Activated naive CD8-positive, alpha-beta T cell treated with anti-CD3 and anti-CD28 coated beads for 36 hours (primary cell): ENCODE measurements around the gene PKIB. TPM values are rescaled to one million over a fixed set of nuclear protein-coding genes. Genes with fewer than 3 reads are reported as not detected.

Experiments used
- DNase-seq: peaks from one replicate; pipeline ENCODE4 v3.0.0; 2021
- H3K27ac Mint-ChIP-seq: one replicate; pipeline ENCODE4 v1.8.0; 2022; ENCODE audit warnings: mild to moderate bottlenecking, moderate library complexity, mixed read lengths
- H3K27me3 Mint-ChIP-seq: one replicate; pipeline ENCODE4 v1.8.0; 2022; ENCODE audit warnings: mild to moderate bottlenecking, mixed read lengths
- H3K36me3 Mint-ChIP-seq: one replicate; pipeline ENCODE4 v1.8.0; 2021; ENCODE audit warnings: mild to moderate bottlenecking, mixed read lengths
- H3K4me1 Mint-ChIP-seq: one replicate; pipeline ENCODE4 v1.8.0; 2021; ENCODE audit warnings: mixed read lengths
- H3K4me3 Mint-ChIP-seq: one replicate; pipeline ENCODE4 v1.8.0; 2022; ENCODE audit warnings: mild to moderate bottlenecking, moderate library complexity, mixed read lengths
- H3K9me3 Mint-ChIP-seq: one replicate; pipeline ENCODE4 v1.8.0; 2022; ENCODE audit warnings: mixed read lengths
- total RNA-seq, 2 experiments: library from RNA; stranded (reverse); gene quantifications; one replicate each; pipeline ENCODE4 v1.2.3, GENCODE V29; 2021

PKIB gene
- total RNA-seq, 2 experiments from 2014 or later, result 0.52 to 0.62 TPM

GRCh38 chr6:122696853-122697252 lies 86.6 kb downstream of the PKIB start:
- Mint-ChIP-seq H3K4me1 (peaks cover 2% of the 10 kb centered on the region), H3K36me3 (no peaks in the 10 kb centered on the region), H3K27ac (no peak overlapping the region), H3K27me3 (peaks cover 10% of the 10 kb centered on the region), H3K4me3 (no peak overlapping the region), H3K9me3 (no peaks in the 10 kb centered on the region)
- DNase-seq, result no peak

- H3K36me3 Mint-ChIP-seq, result no peaks in the 10 kb centered on the region
These were observed 87.3 kb downstream of the PKIB start for GRCh38 chr6:122697458-122697857.

GRCh38 chr6:122701666-122702065 lies 91.5 kb downstream of the PKIB start:
- H3K36me3 Mint-ChIP-seq, result no peaks in the 10 kb centered on the region
- H3K9me3 Mint-ChIP-seq, result no peaks in the 10 kb centered on the region

More at GRCh38 chr6:122697458-122697857, 87.3 kb downstream of the PKIB start:
- H3K4me1 Mint-ChIP-seq, result peaks cover 2% of the 10 kb centered on the region
- H3K9me3 Mint-ChIP-seq, result no peaks in the 10 kb centered on the region
- peaks cover 5% of the 10 kb centered on the region for H3K27me3 Mint-ChIP-seq
- DNase-seq, result no peak
- H3K4me3 Mint-ChIP-seq, result no peak overlapping the region
- no peak overlapping the region for H3K27ac Mint-ChIP-seq

GRCh38 chr6:122702841-122703240 lies 92.6 kb downstream of the PKIB start:
- peaks cover 5% of the 10 kb centered on the region for H3K27me3 Mint-ChIP-seq
- H3K4me3 Mint-ChIP-seq, result no peak overlapping the region
- H3K9me3 Mint-ChIP-seq, result no peaks in the 10 kb centered on the region
- H3K36me3 Mint-ChIP-seq, result no peaks in the 10 kb centered on the region
- no peaks in the 10 kb centered on the region for H3K4me1 Mint-ChIP-seq
- DNase-seq, result no peak
- H3K27ac Mint-ChIP-seq, result no peak overlapping the region

More at GRCh38 chr6:122701666-122702065, 91.5 kb downstream of the PKIB start:
- peaks cover 5% of the 10 kb centered on the region for H3K27me3 Mint-ChIP-seq
- H3K4me1 Mint-ChIP-seq, result no peaks in the 10 kb centered on the region
- H3K4me3 Mint-ChIP-seq, result no peak overlapping the region
- no peak for DNase-seq
- no peak overlapping the region for H3K27ac Mint-ChIP-seq

GRCh38 chr6:122704066-122704465 lies 93.9 kb downstream of the PKIB start:
- Mint-ChIP-seq H3K27me3 (peaks cover 11% of the 10 kb centered on the region), H3K9me3 (no peaks in the 10 kb centered on the region), H3K4me3 (no peak overlapping the region), H3K4me1 (no peaks in the 10 kb centered on the region), H3K27ac (no peak overlapping the region), H3K36me3 (no peaks in the 10 kb centered on the region)
- DNase-seq, result no peak

GRCh38 chr6:122709922-122710512 lies 99.8 kb downstream of the PKIB start:
- Mint-ChIP-seq H3K27me3 (peaks cover 11% of the 10 kb centered on the region), H3K4me3 (no peak overlapping the region), H3K36me3 (no peaks in the 10 kb centered on the region), H3K27ac (no peak overlapping the region), H3K9me3 (no peaks in the 10 kb centered on the region), H3K4me1 (peaks cover 1% of the 10 kb centered on the region)
- no peak for DNase-seq

GRCh38 chr6:122710908-122711635 lies 100.9 kb downstream of the PKIB start:
- H3K27ac Mint-ChIP-seq, result no peak overlapping the region
- H3K36me3 Mint-ChIP-seq, result no peaks in the 10 kb centered on the region
- no peak for DNase-seq
- H3K27me3 Mint-ChIP-seq, result peaks cover 11% of the 10 kb centered on the region
- H3K4me1 Mint-ChIP-seq, result peaks cover 1% of the 10 kb centered on the region
- no peak overlapping the region for H3K4me3 Mint-ChIP-seq
- no peaks in the 10 kb centered on the region for H3K9me3 Mint-ChIP-seq

GRCh38 chr6:122712093-122712447 lies 101.9 kb downstream of the PKIB start:
- DNase-seq, result no peak
- no peak overlapping the region for H3K4me3 Mint-ChIP-seq
- H3K4me1 Mint-ChIP-seq, result peaks cover 1% of the 10 kb centered on the region
- H3K27ac Mint-ChIP-seq, result no peak overlapping the region
- H3K36me3 Mint-ChIP-seq, result no peaks in the 10 kb centered on the region
- peaks cover 11% of the 10 kb centered on the region for H3K27me3 Mint-ChIP-seq
- no peaks in the 10 kb centered on the region for H3K9me3 Mint-ChIP-seq

GRCh38 chr6:122712448-122713137 lies 102.4 kb downstream of the PKIB start:
- no peak for DNase-seq
- H3K36me3 Mint-ChIP-seq, result no peaks in the 10 kb centered on the region
- H3K27ac Mint-ChIP-seq, result no peak overlapping the region
- H3K4me3 Mint-ChIP-seq, result no peak overlapping the region
- peaks cover 1% of the 10 kb centered on the region for H3K4me1 Mint-ChIP-seq
- H3K27me3 Mint-ChIP-seq, result peaks cover 11% of the 10 kb centered on the region
- no peaks in the 10 kb centered on the region for H3K9me3 Mint-ChIP-seq

- no peaks in the 10 kb centered on the region for H3K36me3 Mint-ChIP-seq
- H3K4me3 Mint-ChIP-seq, result no peak overlapping the region
- H3K27ac Mint-ChIP-seq, result no peak overlapping the region
- no peaks in the 10 kb centered on the region for H3K9me3 Mint-ChIP-seq
- DNase-seq, result no peak
- H3K27me3 Mint-ChIP-seq, result peaks cover 11% of the 10 kb centered on the region
- H3K4me1 Mint-ChIP-seq, result peaks cover 1% of the 10 kb centered on the region
These were observed 102.9 kb downstream of the PKIB start for GRCh38 chr6:122713138-122713537.

- no peaks in the 10 kb centered on the region for H3K36me3 Mint-ChIP-seq
- peaks cover 4% of the 10 kb centered on the region for H3K27me3 Mint-ChIP-seq
- no peak overlapping the region for H3K27ac Mint-ChIP-seq
- DNase-seq, result no peak
- H3K4me3 Mint-ChIP-seq, result no peak overlapping the region
- peaks cover 1% of the 10 kb centered on the region for H3K4me1 Mint-ChIP-seq
- H3K9me3 Mint-ChIP-seq, result no peaks in the 10 kb centered on the region
These were observed 103.9 kb downstream of the PKIB start for GRCh38 chr6:122714059-122714458.

- Mint-ChIP-seq H3K4me3 (no peak overlapping the region), H3K36me3 (no peaks in the 10 kb centered on the region), H3K9me3 (no peaks in the 10 kb centered on the region), H3K27ac (no peak overlapping the region), H3K27me3 (peaks cover 4% of the 10 kb centered on the region), H3K4me1 (peaks cover 1% of the 10 kb centered on the region)
- no peak for DNase-seq
These were observed 105.5 kb downstream of the PKIB start for GRCh38 chr6:122715725-122716124.

GRCh38 chr6:122717350-122717749 lies 107.1 kb downstream of the PKIB start:
- no peaks in the 10 kb centered on the region for H3K9me3 Mint-ChIP-seq
- DNase-seq, result no peak
- no peak overlapping the region for H3K27ac Mint-ChIP-seq
- peaks cover 1% of the 10 kb centered on the region for H3K4me1 Mint-ChIP-seq
- no peaks in the 10 kb centered on the region for H3K36me3 Mint-ChIP-seq
- no peak overlapping the region for H3K4me3 Mint-ChIP-seq
- peaks cover 4% of the 10 kb centered on the region for H3K27me3 Mint-ChIP-seq

- H3K27ac Mint-ChIP-seq, result no peak overlapping the region
- H3K27me3 Mint-ChIP-seq, result no peaks in the 10 kb centered on the region
- no peak overlapping the region for H3K4me3 Mint-ChIP-seq
- no peaks in the 10 kb centered on the region for H3K36me3 Mint-ChIP-seq
- no peaks in the 10 kb centered on the region for H3K9me3 Mint-ChIP-seq
- no peak for DNase-seq
- no peaks in the 10 kb centered on the region for H3K4me1 Mint-ChIP-seq
These were observed 108.4 kb downstream of the PKIB start for GRCh38 chr6:122718616-122719015.

GRCh38 chr6:122719176-122719575 lies 109.0 kb downstream of the PKIB start:
- Mint-ChIP-seq H3K27ac (no peak overlapping the region), H3K4me1 (no peaks in the 10 kb centered on the region), H3K4me3 (no peak overlapping the region), H3K9me3 (no peaks in the 10 kb centered on the region), H3K27me3 (no peaks in the 10 kb centered on the region), H3K36me3 (no peaks in the 10 kb centered on the region)
- DNase-seq, result no peak
